GM11168 (cell line): Measurements from ENCODE around the gene PGRMC1.
"Not testable (repeated sequence)": the region's sequence is repeated elsewhere in the genome, so short reads cannot be mapped to it uniquely, and the experiment has no call there.

ENCODE experiments used
- in situ Hi-C: fragments of 300-500 bp; cut with MboI; formaldehyde crosslinking; loops from one replicate; pipeline ENCODE4 v1.12.0; 2022; ENCODE audit warnings: low sequenced_read_pairs; ENCODE audit not compliant: unreplicated experiment

PGRMC1 gene

GRCh38 chrX:119235872-119236622, at the start of gene PGRMC1:
Gene PGRMC1, plus strand, starts transcription at chrX:119236285. Its CDS starts 79 bp downstream, at chrX:119236364.
- in situ Hi-C loops: no loop called here

- in situ Hi-C loops: no loop called here
These were observed 49.3 kb upstream of the PGRMC1 start for GRCh38 chrX:119186763-119187162.

GRCh38 chrX:119187298-119187697, 48.8 kb upstream of the PGRMC1 start:
- in situ Hi-C loops: no loop called here

- in situ Hi-C loops: no loop called here
These were observed 47.0 kb upstream of the PGRMC1 start for GRCh38 chrX:119189115-119189514.

- in situ Hi-C loops: no loop called here
These were observed 46.5 kb upstream of the PGRMC1 start for GRCh38 chrX:119189595-119189994.

- in situ Hi-C loops: no loop called here
These were observed 45.9 kb upstream of the PGRMC1 start for GRCh38 chrX:119190091-119190681.

GRCh38 chrX:119190831-119191230, 45.3 kb upstream of the PGRMC1 start:
- in situ Hi-C loops: no loop called here

GRCh38 chrX:119194621-119195020, 41.5 kb upstream of the PGRMC1 start:
- in situ Hi-C loops: no loop called here

GRCh38 chrX:119201570-119201969, 34.5 kb upstream of the PGRMC1 start:
- in situ Hi-C loops: no loop called here

GRCh38 chrX:119206203-119206602, 29.9 kb upstream of the PGRMC1 start:
- in situ Hi-C loops: no loop called here

- in situ Hi-C loops: not testable (repeated sequence)
These were observed 28.6 kb upstream of the PGRMC1 start for GRCh38 chrX:119207483-119207882.

- in situ Hi-C loops: no loop called here
These were observed 27.6 kb upstream of the PGRMC1 start for GRCh38 chrX:119208401-119209057.

GRCh38 chrX:119210931-119211648, 25.0 kb upstream of the PGRMC1 start:
- in situ Hi-C loops: not testable (repeated sequence)

GRCh38 chrX:119211649-119212014, 24.5 kb upstream of the PGRMC1 start:
- in situ Hi-C loops: no loop called here

- in situ Hi-C loops: no loop called here
These were observed 17.9 kb upstream of the PGRMC1 start for GRCh38 chrX:119218198-119218597.

GRCh38 chrX:119222932-119223331, 13.2 kb upstream of the PGRMC1 start:
- in situ Hi-C loops: no loop called here

GRCh38 chrX:119223783-119224182, 12.3 kb upstream of the PGRMC1 start:
- in situ Hi-C loops: no loop called here

GRCh38 chrX:119226446-119226845, 9.6 kb upstream of the PGRMC1 start:
- in situ Hi-C loops: no loop called here

- in situ Hi-C loops: no loop called here
These were observed 7.4 kb upstream of the PGRMC1 start for GRCh38 chrX:119228512-119229252.

GRCh38 chrX:119229253-119229615, 6.9 kb upstream of the PGRMC1 start:
- in situ Hi-C loops: no loop called here
